HL-60 (cell line): ENCODE data around the gene OXNAD1.

Experiments
- DNase-seq, 2 experiments: peaks; one replicate each; pipeline ENCODE4 v3.0.0-alpha.2; 2010 to 2020; ENCODE audit warnings: low read depth in 1 of 2, low spot score in 1 of 2
- H3K27ac ChIP-seq: fragments of 250-450 bp; sonication (Bioruptor Pico); replicated peaks from 2 replicates; pipeline ENCODE4 v1.5.1; 2020; ENCODE audit warnings: mild to moderate bottlenecking, moderate library complexity
- H3K27me3 ChIP-seq: fragments of 250-450 bp; sonication (Bioruptor Pico); 2 replicates; pipeline ENCODE4 v1.5.1; 2021; ENCODE audit warnings: mild to moderate bottlenecking, moderate library complexity; ENCODE audit not compliant: insufficient read depth, poor library complexity, severe bottlenecking
- H3K4me3 ChIP-seq: replicated peaks from 2 replicates; pipeline ENCODE4 v1.5.1; 2011; ENCODE audit warnings: mild to moderate bottlenecking, control low read depth, low read length; ENCODE audit not compliant: insufficient read depth
- CTCF ChIP-seq: IDR thresholded peaks from one replicate; pipeline ENCODE4 v1.5.1; 2011; ENCODE audit warnings: low read length, control low read depth, inconsistent platforms; ENCODE audit not compliant: insufficient read depth
- GABPA ChIP-seq: IDR thresholded peaks from 2 replicates; pipeline ENCODE4 v1.6.1; 2012; ENCODE audit warnings: low read depth
- POLR2AphosphoS5 ChIP-seq: IDR thresholded peaks from 2 replicates; pipeline ENCODE4 v1.6.1; 2012; ENCODE audit warnings: low read depth
- REST ChIP-seq: IDR thresholded peaks from 2 replicates; pipeline ENCODE4 v1.6.1; 2012; ENCODE audit warnings: low read depth; ENCODE audit not compliant: insufficient replicate concordance
- SPI1 ChIP-seq: IDR thresholded peaks from 2 replicates; pipeline ENCODE4 v1.6.1; 2012; ENCODE audit warnings: low read depth, mild to moderate bottlenecking, borderline replicate concordance

OXNAD1 gene

GRCh38 chr3:16248556-16248955 lies 16.5 kb upstream of the OXNAD1 start:
- no peaks in the 10 kb centered on the region for H3K27me3 ChIP-seq
- TF ChIP-seq POLR2AphosphoS5, result no peak
- no peak for TF ChIP-seq SPI1
- no peak for TF ChIP-seq REST
- no peak for TF ChIP-seq GABPA
- no peak overlapping the region for H3K4me3 ChIP-seq
- no peak for DNase-seq
- H3K27ac ChIP-seq, result no peak overlapping the region

DNA sequence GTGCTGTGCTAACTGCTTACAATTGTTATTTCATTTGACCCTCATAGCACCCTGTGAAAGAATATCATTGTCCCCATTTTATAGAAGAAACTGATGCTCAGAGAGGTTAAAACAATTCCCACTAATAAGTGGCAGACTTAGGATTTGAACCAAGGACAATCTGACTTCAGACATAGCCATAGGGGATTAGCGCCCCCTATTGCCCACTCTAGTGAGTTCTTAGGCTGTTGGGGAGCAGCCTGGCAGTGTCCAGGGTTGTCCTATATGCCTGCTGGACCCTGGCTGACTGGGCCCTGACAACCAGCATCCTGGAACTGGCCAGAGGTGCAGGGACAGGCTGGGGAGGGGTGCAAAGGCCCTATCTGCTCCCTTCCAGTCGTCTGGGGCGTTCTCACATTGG lies 15.7 kb upstream of the OXNAD1 start:
- Histone ChIP-seq H3K27me3 (no peaks in the 10 kb centered on the region), H3K4me3 (no peak overlapping the region), H3K27ac (no peak overlapping the region)
- TF ChIP-seq GABPA, result no peak
- TF ChIP-seq CTCF, result peak; percentile 7
- no peak for TF ChIP-seq POLR2AphosphoS5
- TF ChIP-seq REST, result no peak
- no peak for TF ChIP-seq SPI1
- DNase-seq, result peak in 1 of 2 experiments; percentile 19

GRCh38 chr3:16249886-16250285 lies 15.1 kb upstream of the OXNAD1 start:
- no peak for TF ChIP-seq REST
- DNase-seq, result no peak
- no peak overlapping the region for H3K27ac ChIP-seq
- H3K4me3 ChIP-seq, result no peak overlapping the region
- H3K27me3 ChIP-seq, result no peaks in the 10 kb centered on the region

DNA sequence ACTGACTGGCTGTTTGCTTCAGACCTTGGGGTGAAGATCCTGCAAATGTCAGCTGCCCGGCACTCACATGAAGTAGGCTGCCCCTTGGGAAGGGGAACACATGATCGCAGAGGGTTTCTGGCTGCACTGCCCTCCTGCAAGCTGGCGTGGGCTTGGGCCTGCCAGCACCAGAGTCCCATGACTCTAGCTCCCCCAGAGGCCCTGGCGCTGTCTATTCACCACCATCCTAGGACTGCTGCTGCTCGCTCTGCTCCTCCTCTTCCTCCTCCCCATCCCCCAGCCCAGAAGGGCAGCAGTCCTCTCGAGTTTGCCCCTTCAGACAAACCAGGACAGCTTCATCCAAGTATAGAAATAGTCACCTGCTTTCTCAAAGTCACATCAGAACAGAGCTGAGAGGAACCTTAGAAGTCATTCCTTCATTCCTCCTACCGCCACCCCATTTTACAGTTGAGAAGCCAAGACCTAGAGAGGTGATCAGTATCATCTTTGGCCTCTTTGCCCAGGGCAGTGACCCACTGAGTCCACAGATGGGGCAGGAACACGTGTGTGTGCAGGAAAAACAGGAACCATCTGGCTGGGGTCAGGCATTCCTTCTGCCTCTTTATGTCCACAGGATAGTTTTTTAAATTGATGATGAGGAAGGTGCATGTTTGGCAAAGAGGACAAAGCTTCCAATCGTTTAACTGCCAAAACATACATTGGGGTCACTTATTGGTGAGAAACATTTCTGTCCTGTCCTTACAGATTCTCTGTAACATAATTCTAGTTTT lies 13.5 kb upstream of the OXNAD1 start:
- H3K4me3 ChIP-seq, result no peak overlapping the region
- no peaks in the 10 kb centered on the region for H3K27me3 ChIP-seq
- H3K27ac ChIP-seq, result no peak overlapping the region
- TF ChIP-seq REST (no peak), POLR2AphosphoS5 (no peak)
- DNase-seq, result no peak
